Activated gamma-delta T cell (primary cell): ENCODE data around the gene B4GALT6.

Experiments
- DNase-seq: peaks from one replicate; lab custom pipeline; 2025; lab: John Stamatoyannopoulos, UW

The B4GALT6 gene

DNA sequence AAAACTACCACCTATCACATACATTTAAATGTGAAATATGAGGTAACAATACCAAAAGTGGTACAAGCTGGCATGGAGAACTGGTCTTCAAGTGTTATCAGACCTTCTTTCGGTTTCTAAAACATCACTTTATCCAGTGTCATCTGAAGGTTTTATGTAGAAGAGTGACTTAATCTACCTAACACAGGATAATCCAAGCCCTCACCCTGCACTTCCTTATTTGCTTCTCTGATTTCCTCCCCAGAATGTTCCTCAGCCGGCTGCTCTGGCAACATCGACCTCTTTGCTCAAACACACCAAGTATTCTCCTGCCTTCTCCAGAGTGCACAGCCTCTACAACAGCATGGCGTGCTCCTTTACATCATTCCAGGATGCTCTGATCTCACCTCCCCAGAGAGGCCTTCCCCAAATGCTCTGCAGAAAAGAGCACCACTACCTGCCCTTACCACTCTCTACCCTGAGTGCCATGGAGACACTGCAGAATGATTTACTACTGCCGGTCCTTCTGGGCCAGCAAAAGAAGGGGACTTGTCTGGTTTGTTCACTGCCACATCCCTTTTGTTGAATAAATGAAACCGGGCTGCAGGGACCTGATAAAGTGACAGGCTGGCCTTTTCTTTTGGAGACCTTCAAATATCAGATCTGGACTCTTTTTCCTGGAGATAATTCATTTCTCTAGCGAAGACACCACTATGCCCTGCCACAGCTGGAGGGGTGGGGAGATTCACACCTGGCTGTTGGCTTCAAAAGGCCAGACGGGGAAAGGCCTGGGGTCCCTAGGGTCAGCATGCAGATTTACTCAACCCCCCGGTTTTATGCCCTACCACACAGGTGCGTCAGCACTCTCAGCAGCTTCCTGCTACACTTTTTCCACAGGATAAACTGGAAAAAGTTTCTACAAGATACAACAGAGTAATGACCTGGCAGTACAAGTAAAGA lies 50.7 kb downstream of the B4GALT6 start:
- no peak for DNase-seq

- no peak for DNase-seq
These were observed 52.0 kb downstream of the B4GALT6 start for GRCh38 chr18:31632356-31632755.

DNA sequence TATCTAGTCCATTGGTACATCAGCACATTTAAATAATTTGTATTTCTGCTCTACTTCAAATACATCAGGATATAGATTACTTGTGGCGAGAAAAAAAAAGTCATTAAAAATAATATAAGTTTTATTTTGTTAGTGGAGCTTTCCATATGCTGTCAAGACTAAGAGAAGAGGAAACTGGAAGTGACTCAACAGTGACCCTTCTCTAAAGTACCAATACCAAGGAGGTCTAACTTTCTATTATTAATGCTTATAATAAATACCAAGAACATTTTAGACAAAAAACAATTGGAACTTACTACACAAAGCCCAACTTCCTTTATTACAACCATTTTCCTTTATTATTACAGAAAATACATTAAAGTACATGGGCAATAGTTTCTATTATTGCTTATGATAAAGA lies 52.9 kb downstream of the B4GALT6 start:
- no peak for DNase-seq

DNA sequence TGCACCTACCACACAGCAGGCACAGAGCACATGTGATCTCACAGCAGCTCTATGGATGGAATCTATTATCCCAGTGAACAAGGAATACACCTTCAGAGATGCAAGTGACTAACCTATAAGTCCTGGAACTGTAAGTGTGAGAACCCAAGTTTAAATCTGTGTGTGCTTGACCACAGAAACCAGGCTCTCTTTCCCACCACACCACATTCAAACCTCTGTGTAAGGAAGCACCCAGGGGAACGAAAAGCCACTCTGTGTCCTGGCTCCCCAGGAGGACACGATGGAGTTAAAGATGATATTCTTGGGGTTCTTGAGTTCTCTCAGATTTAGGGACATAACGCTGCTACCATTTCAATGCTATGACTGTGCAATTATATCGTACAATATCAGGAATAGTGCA lies 53.8 kb downstream of the B4GALT6 start:
- no peak for DNase-seq

DNA sequence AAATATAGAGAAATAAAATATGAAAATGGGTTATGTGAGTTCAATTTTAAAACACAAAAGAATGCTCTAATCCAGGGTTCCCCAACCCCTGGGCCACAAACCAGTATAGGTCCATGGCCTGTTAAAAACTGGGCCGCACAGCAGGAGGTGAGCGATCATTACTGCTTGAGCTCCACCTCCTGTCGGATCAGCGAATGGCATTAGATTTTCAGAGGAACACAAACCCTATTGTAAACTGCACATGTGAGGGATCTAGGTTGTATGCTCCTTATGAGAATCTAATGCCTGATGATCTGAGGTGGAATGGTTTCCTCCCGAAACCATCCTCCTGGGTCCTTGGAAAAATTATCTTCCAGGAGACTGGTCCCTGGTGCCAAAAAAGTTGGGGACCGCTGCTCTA lies 58.0 kb downstream of the B4GALT6 start:
- DNase-seq, result no peak

DNA sequence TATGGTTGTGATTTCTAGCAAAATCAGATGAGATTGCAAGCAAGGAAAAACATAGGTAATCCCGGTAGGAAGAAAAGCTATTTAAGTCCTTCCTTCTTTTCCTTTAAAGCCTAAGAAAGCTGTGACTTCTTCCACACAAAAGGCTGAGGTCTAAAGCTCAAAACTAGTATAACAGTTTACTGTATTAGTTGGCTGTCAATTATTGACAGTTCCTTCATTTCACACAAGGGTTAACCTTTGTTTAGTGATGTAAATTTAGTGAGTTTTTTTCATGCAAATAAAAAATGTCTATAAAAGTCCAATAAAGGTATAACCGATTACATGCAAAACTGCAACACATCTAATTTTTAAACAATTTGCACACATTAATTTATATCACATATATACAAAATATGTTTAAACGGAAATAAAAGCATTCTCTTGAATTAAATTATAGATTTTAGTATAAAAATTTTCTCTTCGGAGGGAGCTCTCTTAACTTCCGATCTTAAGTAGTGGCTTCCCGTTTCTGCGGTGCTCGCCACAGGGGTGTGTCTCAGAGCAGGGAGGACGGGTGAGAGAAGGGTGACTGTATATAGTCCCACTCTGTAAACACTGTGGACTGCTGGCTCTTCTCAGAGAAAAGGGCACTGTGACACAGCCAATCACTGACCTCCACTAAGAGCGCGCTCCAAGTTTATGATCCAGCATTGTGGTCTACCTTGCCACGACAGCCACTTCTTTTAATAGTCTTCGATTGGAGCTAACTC lies 59.3 kb downstream of the B4GALT6 start:
- no peak for DNase-seq

GRCh38 chr18:31619291-31619690 lies 65.1 kb downstream of the B4GALT6 start:
- no peak for DNase-seq

- no peak for DNase-seq
These were observed 65.6 kb downstream of the B4GALT6 start for GRCh38 chr18:31618801-31619200.

DNA sequence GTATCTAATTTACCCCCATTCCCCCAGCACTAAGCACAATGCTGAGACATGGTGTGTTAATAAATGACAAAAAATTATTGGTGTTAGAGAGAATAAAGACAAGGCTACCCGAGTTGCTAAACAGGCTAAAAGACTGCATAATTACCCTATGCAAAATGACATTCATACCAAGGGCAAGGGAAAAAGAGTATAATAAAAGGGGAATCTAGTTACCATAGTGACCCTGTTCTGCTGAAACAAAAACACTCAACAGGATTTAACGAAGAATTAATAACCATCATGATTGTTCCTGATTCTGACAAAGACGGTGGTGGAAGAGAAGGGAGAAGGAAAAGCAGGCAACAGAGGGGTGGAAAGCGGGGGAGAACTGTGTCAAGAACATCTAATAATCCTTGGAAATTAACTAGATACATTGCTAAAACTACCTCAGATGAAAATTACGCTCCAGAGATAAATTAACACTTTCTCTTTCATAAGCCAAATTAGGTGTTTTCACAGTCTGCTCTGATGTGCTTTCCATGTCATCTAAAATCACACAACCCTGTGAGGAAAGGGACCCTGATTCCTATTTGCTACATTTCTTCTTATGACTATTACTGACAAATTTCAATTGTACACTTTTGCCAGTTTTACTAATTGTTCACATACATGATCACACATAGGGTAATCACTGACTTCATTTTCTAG lies 67.2 kb downstream of the B4GALT6 start:
- no peak for DNase-seq

GRCh38 chr18:31616586-31616985 lies 67.8 kb downstream of the B4GALT6 start:
- no peak for DNase-seq

DNA sequence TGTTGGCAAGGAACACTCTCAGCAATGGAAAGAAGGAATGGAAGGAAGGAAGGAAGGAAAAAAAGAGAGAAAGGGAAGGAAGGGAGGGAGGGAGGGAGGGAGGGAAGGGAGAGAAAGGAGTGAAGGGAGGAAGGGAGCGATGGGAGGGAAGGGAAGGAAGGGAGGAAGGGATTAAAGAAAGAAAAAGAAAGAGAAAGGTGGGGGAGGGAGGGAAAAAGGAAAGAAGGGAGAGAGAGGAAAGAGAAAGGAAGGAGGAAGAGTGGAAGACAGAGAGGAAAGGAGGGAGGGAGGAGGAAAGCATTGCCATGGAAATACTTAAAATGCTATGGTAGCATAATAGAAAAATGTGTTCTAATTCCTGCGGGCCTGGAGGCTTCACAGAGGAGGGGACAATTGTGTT lies 70.3 kb downstream of the B4GALT6 start:
- no peak for DNase-seq

DNA sequence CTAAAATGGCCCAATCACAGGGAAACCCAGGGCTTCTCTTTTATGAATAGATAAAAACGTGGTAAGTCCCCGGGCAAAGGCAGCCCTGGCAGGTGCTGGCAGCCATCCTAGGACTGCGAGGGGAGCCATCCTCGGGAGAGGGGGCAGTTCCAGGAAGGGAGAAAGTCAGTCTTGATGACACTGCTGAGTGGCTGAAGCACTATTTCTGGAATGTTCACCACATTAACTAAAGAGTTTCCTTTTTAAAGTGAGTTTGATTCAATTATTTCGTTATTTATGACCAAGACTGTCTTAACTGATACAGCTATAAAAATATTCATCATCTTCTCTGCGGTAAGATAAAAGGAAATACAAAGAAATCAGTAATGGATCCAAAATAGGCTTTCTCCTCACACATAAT lies 72.3 kb downstream of the B4GALT6 start:
- no peak for DNase-seq

- no peak for DNase-seq
These were observed 72.9 kb downstream of the B4GALT6 start for GRCh38 chr18:31611511-31611910.

GRCh38 chr18:31610286-31611205 lies 73.8 kb downstream of the B4GALT6 start:
- DNase-seq, result no peak

DNA sequence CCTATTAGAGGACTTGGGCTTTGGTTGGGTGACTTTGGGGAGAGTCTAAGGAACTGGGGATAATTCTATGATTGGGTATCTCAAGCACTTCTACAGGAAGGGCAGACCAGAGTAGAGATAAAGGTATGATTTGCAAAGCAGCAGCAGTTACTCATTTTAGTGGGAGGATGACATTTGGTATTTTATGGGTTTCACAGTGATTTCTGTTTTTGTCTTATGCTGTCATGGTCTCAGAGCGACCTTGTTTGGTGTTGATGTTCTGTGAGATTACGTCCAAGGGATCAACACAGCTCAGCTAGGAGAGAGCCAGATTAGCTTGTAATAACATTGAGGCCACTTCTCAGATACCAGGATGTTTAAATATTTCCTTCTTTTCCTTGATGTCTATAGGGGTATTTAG lies 74.5 kb downstream of the B4GALT6 start:
- no peak for DNase-seq

- no peak for DNase-seq
These were observed 77.0 kb downstream of the B4GALT6 start for GRCh38 chr18:31607384-31607783.

DNA sequence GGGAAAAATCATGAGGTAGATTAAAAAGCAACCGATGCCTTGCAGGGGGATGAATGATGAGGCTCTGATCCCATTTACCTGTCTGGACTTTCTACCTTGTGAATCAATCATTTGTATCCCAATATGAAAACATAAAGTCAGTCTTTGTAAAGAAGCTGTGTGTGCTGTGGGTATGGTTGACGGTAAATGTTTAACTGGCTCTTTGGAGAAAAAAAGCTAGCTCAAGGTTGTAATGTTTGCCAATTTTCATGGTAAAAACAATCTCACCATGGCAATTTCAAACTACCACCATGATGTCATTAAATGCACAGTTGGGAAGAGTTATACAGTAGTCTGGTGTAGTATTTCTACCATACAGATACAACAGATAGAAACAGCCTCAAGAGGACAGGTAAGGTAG lies 78.1 kb downstream of the B4GALT6 start:
- no peak for DNase-seq

DNA sequence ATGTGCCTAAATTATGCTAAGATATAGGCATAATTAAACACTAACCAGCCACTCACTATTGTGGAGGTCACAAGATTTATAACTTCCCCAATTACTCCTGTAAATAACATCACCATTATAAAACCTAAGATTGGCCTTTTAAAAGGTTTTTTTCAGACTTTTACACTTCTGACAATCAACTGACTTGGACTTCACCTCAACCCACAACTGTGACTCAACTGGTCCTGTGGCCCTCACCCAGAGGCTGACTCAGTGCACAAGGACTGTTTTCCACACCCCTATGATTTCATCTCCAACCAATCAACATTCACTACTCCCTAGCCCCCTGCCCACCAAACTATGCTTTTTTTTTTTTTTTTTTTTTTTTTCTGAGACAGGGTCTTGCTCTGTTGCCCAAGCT lies 81.1 kb downstream of the B4GALT6 start:
- DNase-seq, result no peak

DNA sequence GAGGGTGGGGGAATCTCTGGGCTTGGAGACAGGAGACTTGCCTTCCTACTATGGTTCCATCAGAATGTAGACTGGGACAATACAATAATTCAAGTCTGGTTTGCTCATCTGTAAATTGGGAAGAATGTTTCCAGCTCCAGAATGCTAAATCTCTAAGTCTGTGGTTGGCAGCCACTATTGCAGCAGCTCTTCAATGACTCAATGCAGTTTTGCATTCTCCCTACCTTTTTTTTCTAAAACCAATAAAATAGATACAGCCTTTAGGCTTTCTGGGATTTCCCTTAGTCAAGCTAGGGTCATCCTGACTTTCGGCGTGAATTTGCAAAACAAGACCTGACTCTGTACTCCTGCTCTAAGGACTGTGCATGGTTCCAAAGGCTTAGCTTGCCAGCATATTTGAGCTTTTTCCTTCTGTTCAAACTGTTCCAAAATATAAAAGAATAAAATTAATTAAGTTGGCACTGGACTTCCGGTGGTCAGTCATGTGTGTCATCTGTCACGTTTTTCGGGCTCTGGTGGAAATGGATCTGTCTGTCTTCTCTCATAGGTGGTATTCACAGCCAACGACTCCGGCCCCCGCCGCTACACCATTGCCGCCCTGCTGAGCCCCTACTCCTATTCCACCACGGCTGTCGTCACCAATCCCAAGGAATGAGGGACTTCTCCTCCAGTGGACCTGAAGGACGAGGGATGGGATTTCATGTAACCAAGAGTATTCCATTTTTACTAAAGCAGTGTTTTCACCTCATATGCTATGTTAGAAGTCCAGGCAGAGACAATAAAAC lies 86.2 kb downstream of the B4GALT6 start:
- no peak for DNase-seq

DNA sequence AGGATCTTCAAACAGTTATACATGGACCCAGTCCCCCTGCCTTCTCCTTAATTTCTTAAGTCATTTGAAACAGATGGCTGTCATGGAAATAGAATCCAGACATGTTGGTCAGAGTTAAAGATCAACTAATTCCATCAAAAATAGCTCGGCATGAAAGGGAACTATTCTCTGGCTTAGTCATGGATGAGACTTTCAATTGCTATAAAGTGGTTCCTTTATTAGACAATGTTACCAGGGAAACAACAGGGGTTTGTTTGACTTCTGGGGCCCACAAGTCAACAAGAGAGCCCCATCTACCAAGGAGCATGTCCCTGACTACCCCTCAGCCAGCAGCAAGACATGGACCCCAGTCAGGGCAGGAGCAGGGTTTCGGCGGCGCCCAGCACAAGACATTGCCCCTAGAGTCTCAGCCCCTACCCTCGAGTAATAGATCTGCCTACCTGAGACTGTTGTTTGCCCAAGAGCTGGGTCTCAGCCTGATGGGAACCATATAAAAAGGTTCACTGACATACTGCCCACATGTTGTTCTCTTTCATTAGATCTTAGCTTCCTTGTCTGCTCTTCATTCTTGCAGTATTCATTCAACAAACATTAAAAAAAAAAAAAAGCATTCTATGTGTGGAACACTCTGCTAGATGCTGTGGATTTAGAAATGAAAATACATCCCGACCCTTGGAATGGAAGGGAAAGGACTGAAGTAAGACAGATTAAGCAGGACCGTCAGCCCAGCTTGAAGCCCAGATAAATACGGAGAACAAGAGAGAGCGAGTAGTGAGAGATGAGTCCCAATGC lies 88.1 kb downstream of the B4GALT6 start:
- DNase-seq, result no peak
